Keratinocyte (primary cell): Measurements from ENCODE around the gene PGGT1B. TPM values are rescaled to one million over a fixed set of nuclear protein-coding genes. Genes with fewer than 3 reads are reported as not detected.

ENCODE experiments used
- DNase-seq: peaks from one replicate; pipeline ENCODE4 v3.0.0-alpha.2; 2011; ENCODE audit warnings: low read depth, missing footprints, low spot score
- FAIRE-seq: peaks from 2 replicates; lab custom pipeline; 2011; peaks lifted over from hg19 to GRCh38; lab: Jason Lieb, UNC
- H2AFZ ChIP-seq: 2 replicates; pipeline ENCODE4 v1.6.0; 2012; ENCODE audit warnings: low read length, control low read depth, inconsistent platforms; ENCODE audit not compliant: control insufficient read depth
- H3K27ac ChIP-seq: 2 replicates; pipeline ENCODE4 v1.5.1; 2011; ENCODE audit warnings: low read length; ENCODE audit not compliant: control insufficient read depth, insufficient read depth
- H3K27me3 ChIP-seq: 3 replicates; pipeline ENCODE4 v1.6.0; 2011; ENCODE audit warnings: low read length; ENCODE audit not compliant: control insufficient read depth, insufficient read depth; ENCODE audit errors: extremely low read depth
- H3K36me3 ChIP-seq, 2 experiments: 2 replicates in 1 of 2; 3 replicates in 1 of 2; pipeline ENCODE4 v1.5.1; 2011; ENCODE audit warnings: low read length in 2 of 2, mild to moderate bottlenecking in 1 of 2; ENCODE audit not compliant: control insufficient read depth in 2 of 2, insufficient read depth in 2 of 2; ENCODE audit errors: extremely low read depth in 1 of 2
- H3K4me1 ChIP-seq: 3 replicates; pipeline ENCODE4 v1.5.1; 2011; ENCODE audit warnings: low read length; ENCODE audit not compliant: control insufficient read depth, insufficient read depth; ENCODE audit errors: extremely low read depth
- H3K4me2 ChIP-seq: 3 replicates; pipeline ENCODE4 v1.6.0; 2011; ENCODE audit warnings: low read depth, low read length; ENCODE audit not compliant: control insufficient read depth, insufficient read depth; ENCODE audit errors: extremely low read depth
- H3K4me3 ChIP-seq, 3 experiments: fragments of 200-600 bp in 1 of 3; sonication (generic) in 1 of 3; 2 replicates in 2 of 3; 3 replicates in 1 of 3; pipeline ENCODE4 v1.5.1; 2011 to 2016; ENCODE audit warnings: low read length in 3 of 3, mild to moderate bottlenecking in 3 of 3, control low read depth in 2 of 3, inconsistent platforms in 1 of 3, low read depth in 1 of 3, mixed read lengths in 1 of 3, mixed run types in 1 of 3, moderate library complexity in 1 of 3; ENCODE audit not compliant: control insufficient read depth in 2 of 3, insufficient read depth in 2 of 3; ENCODE audit errors: extremely low read depth in 1 of 3
- H3K79me2 ChIP-seq: 2 replicates; pipeline ENCODE4 v1.6.0; 2012; ENCODE audit warnings: low read length; ENCODE audit not compliant: control insufficient read depth, insufficient read depth
- H3K9ac ChIP-seq: 3 replicates; pipeline ENCODE4 v1.6.0; 2011; ENCODE audit warnings: low read length; ENCODE audit not compliant: control insufficient read depth, insufficient read depth; ENCODE audit errors: extremely low read depth
- H3K9me1 ChIP-seq: 3 replicates; pipeline ENCODE4 v1.6.0; 2011; ENCODE audit warnings: low read length; ENCODE audit not compliant: control insufficient read depth, insufficient read depth; ENCODE audit errors: extremely low read depth
- H3K9me3 ChIP-seq: 2 replicates; pipeline ENCODE4 v1.5.1; 2012; ENCODE audit warnings: low read depth, low read length; ENCODE audit not compliant: control insufficient read depth
- H4K20me1 ChIP-seq: 3 replicates; pipeline ENCODE4 v1.6.0; 2011; ENCODE audit warnings: low read length; ENCODE audit not compliant: control insufficient read depth, insufficient read depth; ENCODE audit errors: extremely low read depth
- EZH2 ChIP-seq: IDR thresholded peaks from one replicate; pipeline ENCODE4 v1.6.1; 2012; ENCODE audit warnings: inconsistent platforms, mild to moderate bottlenecking, low read length, moderate library complexity
- dilution Hi-C: fragments of 300-500 bp; cut with MboI; formaldehyde crosslinking; loops from one replicate; pipeline ENCODE4 v1.7.0; 2020; ENCODE audit warnings: low sequenced_read_pairs; ENCODE audit not compliant: extremely low pct_ligation_motif_present
- polyA plus RNA-seq, 5 experiments: library from polyadenylated mRNA; depleted of rRNA in 3 of 5; stranded (reverse) in 3 of 5; stranded (forward) in 1 of 5; unstranded in 1 of 5; fragments of >200 nt; gene quantifications; 1 replicate in 1 of 5; 2 replicates in 3 of 5; 3 replicates in 1 of 5; pipeline versions ENCODE4 v1.2.1 to v1.2.3, GENCODE V29; 2011 to 2012; ENCODE audit warnings: missing spikeins in 2 of 5, low read depth in 1 of 5, low replicate concordance in 1 of 5
- TF ChIP-seq, protein P1 (sequence below), 3 experiments: IDR thresholded peaks in 1 of 3; conservative IDR thresholded peaks in 1 of 3; optimal IDR thresholded peaks in 1 of 3; 2 replicates in 2 of 3; 3 replicates in 1 of 3; pipeline versions ENCODE3 to v1.5.1; 2011; ENCODE audit warnings: low read length in 3 of 3, mild to moderate bottlenecking in 3 of 3, moderate library complexity in 2 of 3, control low read depth in 1 of 3, inconsistent platforms in 1 of 3; ENCODE audit not compliant: insufficient read depth in 2 of 3; ENCODE audit errors: extremely low read depth in 1 of 3

PGGT1B gene
- polyA plus RNA-seq, 1 donor (not counting 4 experiments of a cell fraction or from before 2014, with no cell fraction given): 5.5 TPM

DNA sequence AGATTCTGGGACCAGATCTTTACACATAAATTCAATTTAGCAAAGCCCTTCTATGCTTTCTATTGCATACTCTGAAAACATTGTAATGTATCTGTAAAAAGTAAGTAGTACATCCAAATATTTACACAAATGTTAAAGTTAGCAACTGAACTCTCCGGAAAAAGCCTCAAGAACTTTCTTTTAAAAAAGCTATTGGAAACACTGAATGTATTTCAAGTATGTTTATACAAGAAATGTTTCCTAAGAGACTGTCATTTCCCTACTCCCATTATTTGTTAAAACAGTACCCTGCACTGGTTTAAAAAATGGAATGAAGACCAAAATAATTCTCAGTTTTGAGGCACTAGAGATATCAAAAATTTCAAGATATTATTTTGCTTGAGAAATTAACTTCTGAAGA, 48.1 kb downstream of the PGGT1B start:
- DNase-seq: no peak
- Histone ChIP-seq H3K9ac (no peak overlapping the region), H2AFZ (no peak overlapping the region), H3K9me1 (no peaks in the 10 kb centered on the region), H3K4me3 (no peak overlapping the region), H3K27ac (no peak overlapping the region), H4K20me1 (no peaks in the 10 kb centered on the region), H3K79me2 (no peaks in the 10 kb centered on the region), H3K27me3 (no peaks in the 10 kb centered on the region), H3K4me2 (no peak overlapping the region), H3K36me3 (no peaks in the 10 kb centered on the region), H3K4me1 (no peaks in the 10 kb centered on the region), H3K9me3 (no peaks in the 10 kb centered on the region)
- TF ChIP-seq, protein P1, sequence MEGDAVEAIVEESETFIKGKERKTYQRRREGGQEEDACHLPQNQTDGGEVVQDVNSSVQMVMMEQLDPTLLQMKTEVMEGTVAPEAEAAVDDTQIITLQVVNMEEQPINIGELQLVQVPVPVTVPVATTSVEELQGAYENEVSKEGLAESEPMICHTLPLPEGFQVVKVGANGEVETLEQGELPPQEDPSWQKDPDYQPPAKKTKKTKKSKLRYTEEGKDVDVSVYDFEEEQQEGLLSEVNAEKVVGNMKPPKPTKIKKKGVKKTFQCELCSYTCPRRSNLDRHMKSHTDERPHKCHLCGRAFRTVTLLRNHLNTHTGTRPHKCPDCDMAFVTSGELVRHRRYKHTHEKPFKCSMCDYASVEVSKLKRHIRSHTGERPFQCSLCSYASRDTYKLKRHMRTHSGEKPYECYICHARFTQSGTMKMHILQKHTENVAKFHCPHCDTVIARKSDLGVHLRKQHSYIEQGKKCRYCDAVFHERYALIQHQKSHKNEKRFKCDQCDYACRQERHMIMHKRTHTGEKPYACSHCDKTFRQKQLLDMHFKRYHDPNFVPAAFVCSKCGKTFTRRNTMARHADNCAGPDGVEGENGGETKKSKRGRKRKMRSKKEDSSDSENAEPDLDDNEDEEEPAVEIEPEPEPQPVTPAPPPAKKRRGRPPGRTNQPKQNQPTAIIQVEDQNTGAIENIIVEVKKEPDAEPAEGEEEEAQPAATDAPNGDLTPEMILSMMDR (optimal IDR thresholded peaks at IDR 0.05 in 1 of 3, IDR thresholded peaks at IDR 0.05 in 1 of 3, conservative IDR thresholded peaks at IDR 0.05 in 1 of 3; ENCODE audit: extremely low read depth in 1 of 3, insufficient read depth in 2 of 3, low read length in 3 of 3): no peak
- TF ChIP-seq EZH2: no peak
- FAIRE-seq: no peak
- dilution Hi-C loops: no loop called here

DNA sequence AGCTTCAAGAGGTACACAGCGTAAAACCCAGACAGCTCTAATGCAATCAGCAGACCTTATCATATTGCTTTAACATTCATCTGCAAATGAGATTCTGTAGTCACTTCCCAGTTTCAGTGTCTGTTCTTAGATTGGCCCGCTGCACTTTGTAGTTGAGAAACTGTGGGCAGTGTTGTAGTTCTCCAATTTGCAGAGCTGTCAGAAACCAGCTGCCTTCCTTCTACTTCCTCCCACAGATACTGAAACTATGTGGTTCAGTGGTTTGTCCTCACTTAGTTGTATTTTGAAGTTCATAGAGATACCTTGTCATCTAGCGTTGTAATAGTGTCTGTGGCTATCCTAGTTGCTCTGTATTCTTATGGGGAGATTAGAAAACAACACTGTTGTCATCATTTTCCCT, 53.4 kb downstream of the PGGT1B start:
- H3K4me3 ChIP-seq: no peak overlapping the region
- no peak overlapping the region for H3K9ac ChIP-seq
- no peak for DNase-seq
- no peaks in the 10 kb centered on the region for H3K9me1 ChIP-seq
- H2AFZ ChIP-seq: no peak overlapping the region
- dilution Hi-C loops: no loop called here
- no peaks in the 10 kb centered on the region for H3K4me1 ChIP-seq
- H4K20me1 ChIP-seq: no peaks in the 10 kb centered on the region
- TF ChIP-seq, protein P1 (optimal IDR thresholded peaks at IDR 0.05 in 1 of 3, IDR thresholded peaks at IDR 0.05 in 1 of 3, conservative IDR thresholded peaks at IDR 0.05 in 1 of 3; ENCODE audit: extremely low read depth in 1 of 3, insufficient read depth in 2 of 3, low read length in 3 of 3): no peak
- no peak for TF ChIP-seq EZH2
- H3K27ac ChIP-seq: no peak overlapping the region
- H3K79me2 ChIP-seq: no peaks in the 10 kb centered on the region
- no peak for FAIRE-seq
- H3K4me2 ChIP-seq: no peak overlapping the region
- H3K27me3 ChIP-seq: no peaks in the 10 kb centered on the region
- no peaks in the 10 kb centered on the region for H3K36me3 ChIP-seq
- H3K9me3 ChIP-seq: no peaks in the 10 kb centered on the region
